Vagina (tissue), 2 donors: Measurements from ENCODE around the gene SPATA16. TPM values are rescaled to one million over a fixed set of nuclear protein-coding genes. Genes with fewer than 3 reads are reported as not detected.

Experiments
- DNase-seq, 2 donors: peaks; one replicate each; pipeline ENCODE4 v3.0.0-alpha.2; 2017; ENCODE audit errors: extremely low spot score in 2 of 2
- H3K27ac ChIP-seq: fragments of 200-600 bp; sonication (generic); one replicate; pipeline ENCODE4 v1.5.1; 2019
- H3K27me3 ChIP-seq: fragments of 200-600 bp; sonication (generic); one replicate; pipeline ENCODE4 v1.5.1; 2019
- H3K36me3 ChIP-seq, 2 donors: fragments of 200-600 bp; sonication (generic); one replicate each; pipeline ENCODE4 v1.5.1; 2017 to 2019
- H3K4me1 ChIP-seq: fragments of 200-600 bp; sonication (generic); one replicate; pipeline ENCODE4 v1.5.1; 2019
- H3K4me3 ChIP-seq, 2 donors: fragments of 200-600 bp; sonication (generic); 1 replicate in 1 of 2; 2 replicates in 1 of 2; pipeline ENCODE4 v1.5.1; 2016 to 2019
- H3K9me3 ChIP-seq: fragments of 200-600 bp; sonication (generic); one replicate; pipeline ENCODE4 v1.5.1; 2019
- CTCF ChIP-seq, 3 experiments: fragments of 450-650 bp in 2 of 3; fragments of 200-600 bp in 1 of 3; sonication (generic) in 1 of 3; IDR thresholded peaks; one replicate each; pipeline ENCODE4 v1.5.1; 2017 to 2019; ENCODE audit warnings: antibody characterized with exemption in 3 of 3, mild to moderate bottlenecking in 2 of 3, moderate library complexity in 2 of 3
- POLR2A ChIP-seq, 2 donors: fragments of 450-650 bp; IDR thresholded peaks; one replicate each; pipeline ENCODE4 v1.6.1; 2017; ENCODE audit warnings: antibody characterized with exemption in 2 of 2, mild to moderate bottlenecking in 2 of 2, moderate library complexity in 2 of 2
- POLR2AphosphoS5 ChIP-seq, 2 donors: sonication (generic); formaldehyde crosslinking; IDR thresholded peaks; one replicate each; pipeline ENCODE4 v1.9.0; 2017; ENCODE audit warnings: antibody characterized with exemption in 2 of 2, mild to moderate bottlenecking in 2 of 2, low read depth in 1 of 2; ENCODE audit not compliant: insufficient read depth in 1 of 2
- intact Hi-C: fragments of 100-400 bp; cut with DNase I; formaldehyde crosslinking; loops from one replicate; pipeline ENCODE4 v1.15.1; 2023
- total RNA-seq: library from RNA; depleted of rRNA; stranded (reverse); fragments of >200 nt; gene quantifications from one replicate; pipeline ENCODE4 v1.2.3, GENCODE V29; 2016

The SPATA16 gene
- total RNA-seq, 1 donor from 2014 or later: not detected

GRCh38 chr3:173001622-173002021 is 139.4 kb downstream of the SPATA16 start:
- Histone ChIP-seq H3K4me1 (no peaks in the 10 kb centered on the region), H3K27me3 (no peaks in the 10 kb centered on the region), H3K4me3 (no peak overlapping the region), H3K9me3 (no peaks in the 10 kb centered on the region), H3K36me3 (no peaks in the 10 kb centered on the region), H3K27ac (no peak overlapping the region)
- no peak for TF ChIP-seq POLR2AphosphoS5 (IDR thresholded peaks at IDR 0.05; ENCODE audit: insufficient read depth in 1 of 2, low read depth in 1 of 2)
- no peak for TF ChIP-seq CTCF (IDR thresholded peaks at IDR 0.05)
- no peak for TF ChIP-seq POLR2A (IDR thresholded peaks at IDR 0.05)
- intact Hi-C loops: no loop called here
- DNase-seq: no peak

DNA sequence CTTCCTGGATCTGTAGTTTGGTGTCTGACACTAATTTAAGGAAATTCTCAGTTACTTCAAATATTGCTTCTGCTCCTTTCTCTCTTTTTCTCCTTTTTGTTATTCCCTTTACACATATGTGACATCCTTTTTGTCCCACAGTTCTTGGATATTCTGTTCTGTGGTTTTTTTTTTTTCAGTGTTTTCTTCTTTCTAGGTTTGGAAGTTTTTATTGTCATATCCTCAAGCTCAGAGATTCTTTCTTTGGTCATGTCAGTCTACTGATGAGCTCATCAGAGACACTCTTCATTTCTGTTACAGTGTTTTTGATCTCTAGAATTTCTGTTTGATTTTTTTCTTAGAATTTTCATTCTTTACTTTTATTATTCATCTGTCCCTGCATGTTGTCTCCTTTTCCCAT is 140.5 kb downstream of the SPATA16 start:
- H3K27ac ChIP-seq: no peak overlapping the region
- intact Hi-C loops: no loop called here
- no peak for DNase-seq
- no peaks in the 10 kb centered on the region for H3K9me3 ChIP-seq
- no peaks in the 10 kb centered on the region for H3K36me3 ChIP-seq
- no peaks in the 10 kb centered on the region for H3K27me3 ChIP-seq
- no peak overlapping the region for H3K4me3 ChIP-seq
- no peaks in the 10 kb centered on the region for H3K4me1 ChIP-seq
- TF ChIP-seq POLR2AphosphoS5 (IDR thresholded peaks at IDR 0.05; ENCODE audit: insufficient read depth in 1 of 2, low read depth in 1 of 2) (no peak), CTCF (IDR thresholded peaks at IDR 0.05) (no peak), POLR2A (IDR thresholded peaks at IDR 0.05) (no peak)

- intact Hi-C loops: no loop called here
- no peaks in the 10 kb centered on the region for H3K9me3 ChIP-seq
- no peak overlapping the region for H3K27ac ChIP-seq
- no peaks in the 10 kb centered on the region for H3K36me3 ChIP-seq
- H3K4me3 ChIP-seq: no peak overlapping the region
- no peaks in the 10 kb centered on the region for H3K27me3 ChIP-seq
- TF ChIP-seq POLR2A (IDR thresholded peaks at IDR 0.05): no peak
- TF ChIP-seq POLR2AphosphoS5 (IDR thresholded peaks at IDR 0.05; ENCODE audit: insufficient read depth in 1 of 2, low read depth in 1 of 2): no peak
- H3K4me1 ChIP-seq: no peaks in the 10 kb centered on the region
- DNase-seq: no peak
Measured at GRCh38 chr3:172993412-172993811, 147.6 kb downstream of the SPATA16 start.

- Histone ChIP-seq H3K36me3 (no peaks in the 10 kb centered on the region), H3K9me3 (no peaks in the 10 kb centered on the region), H3K4me1 (no peaks in the 10 kb centered on the region), H3K27ac (no peak overlapping the region), H3K27me3 (no peaks in the 10 kb centered on the region), H3K4me3 (no peak overlapping the region)
- TF ChIP-seq POLR2A (IDR thresholded peaks at IDR 0.05): no peak
- no peak for TF ChIP-seq CTCF (IDR thresholded peaks at IDR 0.05)
- intact Hi-C loops: no loop called here
- no peak for DNase-seq
Measured at GRCh38 chr3:172991424-172991996, 149.5 kb downstream of the SPATA16 start.

GRCh38 chr3:172989373-172989772 is 151.7 kb downstream of the SPATA16 start:
- H3K36me3 ChIP-seq: no peaks in the 10 kb centered on the region
- no peaks in the 10 kb centered on the region for H3K4me1 ChIP-seq
- TF ChIP-seq CTCF (IDR thresholded peaks at IDR 0.05) (no peak), POLR2AphosphoS5 (IDR thresholded peaks at IDR 0.05; ENCODE audit: insufficient read depth in 1 of 2, low read depth in 1 of 2) (no peak), POLR2A (IDR thresholded peaks at IDR 0.05) (no peak)
- no peak overlapping the region for H3K27ac ChIP-seq
- no peak overlapping the region for H3K4me3 ChIP-seq
- no peaks in the 10 kb centered on the region for H3K9me3 ChIP-seq
- H3K27me3 ChIP-seq: no peaks in the 10 kb centered on the region
- intact Hi-C loops: no loop called here
- DNase-seq: no peak
